ENCODE data around the gene PHLPP1.

DNA sequence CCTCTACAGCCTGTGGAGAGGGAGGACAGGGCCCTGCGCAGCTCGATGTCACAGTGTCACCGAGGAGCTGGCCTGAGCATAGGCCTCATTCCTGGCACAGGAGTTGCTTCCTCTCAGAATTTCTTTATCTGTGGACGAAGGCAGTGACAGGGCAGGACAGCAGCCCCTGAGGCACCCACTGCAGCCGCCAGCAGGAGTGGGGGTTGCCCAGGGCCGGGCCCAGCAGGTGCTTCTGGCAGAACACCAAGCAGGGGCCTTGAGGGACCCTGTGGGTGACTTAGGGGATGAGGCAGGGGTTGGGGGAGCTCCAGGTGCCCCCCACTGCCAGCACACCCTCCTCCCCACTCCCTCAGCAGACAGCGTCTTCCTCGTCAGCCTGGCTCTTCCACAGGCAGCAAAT is 290.0 kb downstream of the PHLPP1 start:
- TF ChIP-seq, protein P1, sequence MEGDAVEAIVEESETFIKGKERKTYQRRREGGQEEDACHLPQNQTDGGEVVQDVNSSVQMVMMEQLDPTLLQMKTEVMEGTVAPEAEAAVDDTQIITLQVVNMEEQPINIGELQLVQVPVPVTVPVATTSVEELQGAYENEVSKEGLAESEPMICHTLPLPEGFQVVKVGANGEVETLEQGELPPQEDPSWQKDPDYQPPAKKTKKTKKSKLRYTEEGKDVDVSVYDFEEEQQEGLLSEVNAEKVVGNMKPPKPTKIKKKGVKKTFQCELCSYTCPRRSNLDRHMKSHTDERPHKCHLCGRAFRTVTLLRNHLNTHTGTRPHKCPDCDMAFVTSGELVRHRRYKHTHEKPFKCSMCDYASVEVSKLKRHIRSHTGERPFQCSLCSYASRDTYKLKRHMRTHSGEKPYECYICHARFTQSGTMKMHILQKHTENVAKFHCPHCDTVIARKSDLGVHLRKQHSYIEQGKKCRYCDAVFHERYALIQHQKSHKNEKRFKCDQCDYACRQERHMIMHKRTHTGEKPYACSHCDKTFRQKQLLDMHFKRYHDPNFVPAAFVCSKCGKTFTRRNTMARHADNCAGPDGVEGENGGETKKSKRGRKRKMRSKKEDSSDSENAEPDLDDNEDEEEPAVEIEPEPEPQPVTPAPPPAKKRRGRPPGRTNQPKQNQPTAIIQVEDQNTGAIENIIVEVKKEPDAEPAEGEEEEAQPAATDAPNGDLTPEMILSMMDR (IDR thresholded peaks at IDR 0.05; ENCODE audit: low read length): no peak
- TF ChIP-seq EZH2 (optimal IDR thresholded peaks at IDR 0.05; ENCODE audit: low read depth, low read length): no peak
